Retinal pigment epithelial cell (primary cell): ENCODE data around the gene DCAF8.

Experiments
- DNase-seq: peaks from one replicate; pipeline ENCODE4 v3.0.0-alpha.2; 2010; ENCODE audit warnings: low read depth
- H3K4me3 ChIP-seq: 2 replicates; pipeline ENCODE4 v1.5.1; 2011; ENCODE audit warnings: mild to moderate bottlenecking, low read length, control low read depth, moderate library complexity
- TF ChIP-seq, protein P1 (sequence below): conservative IDR thresholded peaks from 2 replicates; pipeline ENCODE4 v1.5.1; 2011; ENCODE audit warnings: low read depth, low read length, control low read depth, inconsistent platforms

The DCAF8 gene

DNA sequence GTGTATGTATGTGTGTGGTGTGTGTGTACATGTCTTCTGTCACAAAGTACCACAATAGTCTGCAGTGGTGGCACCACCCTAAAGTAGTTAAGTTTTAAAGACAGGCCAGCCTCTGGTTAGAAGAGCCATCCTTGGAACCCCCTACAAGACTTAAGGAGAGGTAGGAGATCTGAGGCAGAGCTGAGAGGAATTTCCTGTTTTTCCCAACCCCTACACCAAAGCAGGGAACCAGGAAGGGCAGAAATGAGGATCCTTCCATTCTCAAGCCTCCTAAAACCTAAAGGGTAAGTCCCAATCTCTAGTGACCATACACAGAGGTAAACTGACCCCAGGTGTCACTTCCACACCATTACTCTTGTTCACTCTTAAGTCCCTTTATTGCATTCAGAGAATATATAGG lies 46.0 kb downstream of the DCAF8 start:
- no peak for DNase-seq
- TF ChIP-seq, protein P1, sequence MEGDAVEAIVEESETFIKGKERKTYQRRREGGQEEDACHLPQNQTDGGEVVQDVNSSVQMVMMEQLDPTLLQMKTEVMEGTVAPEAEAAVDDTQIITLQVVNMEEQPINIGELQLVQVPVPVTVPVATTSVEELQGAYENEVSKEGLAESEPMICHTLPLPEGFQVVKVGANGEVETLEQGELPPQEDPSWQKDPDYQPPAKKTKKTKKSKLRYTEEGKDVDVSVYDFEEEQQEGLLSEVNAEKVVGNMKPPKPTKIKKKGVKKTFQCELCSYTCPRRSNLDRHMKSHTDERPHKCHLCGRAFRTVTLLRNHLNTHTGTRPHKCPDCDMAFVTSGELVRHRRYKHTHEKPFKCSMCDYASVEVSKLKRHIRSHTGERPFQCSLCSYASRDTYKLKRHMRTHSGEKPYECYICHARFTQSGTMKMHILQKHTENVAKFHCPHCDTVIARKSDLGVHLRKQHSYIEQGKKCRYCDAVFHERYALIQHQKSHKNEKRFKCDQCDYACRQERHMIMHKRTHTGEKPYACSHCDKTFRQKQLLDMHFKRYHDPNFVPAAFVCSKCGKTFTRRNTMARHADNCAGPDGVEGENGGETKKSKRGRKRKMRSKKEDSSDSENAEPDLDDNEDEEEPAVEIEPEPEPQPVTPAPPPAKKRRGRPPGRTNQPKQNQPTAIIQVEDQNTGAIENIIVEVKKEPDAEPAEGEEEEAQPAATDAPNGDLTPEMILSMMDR, result no peak
- no peak overlapping the region for H3K4me3 ChIP-seq

DNA sequence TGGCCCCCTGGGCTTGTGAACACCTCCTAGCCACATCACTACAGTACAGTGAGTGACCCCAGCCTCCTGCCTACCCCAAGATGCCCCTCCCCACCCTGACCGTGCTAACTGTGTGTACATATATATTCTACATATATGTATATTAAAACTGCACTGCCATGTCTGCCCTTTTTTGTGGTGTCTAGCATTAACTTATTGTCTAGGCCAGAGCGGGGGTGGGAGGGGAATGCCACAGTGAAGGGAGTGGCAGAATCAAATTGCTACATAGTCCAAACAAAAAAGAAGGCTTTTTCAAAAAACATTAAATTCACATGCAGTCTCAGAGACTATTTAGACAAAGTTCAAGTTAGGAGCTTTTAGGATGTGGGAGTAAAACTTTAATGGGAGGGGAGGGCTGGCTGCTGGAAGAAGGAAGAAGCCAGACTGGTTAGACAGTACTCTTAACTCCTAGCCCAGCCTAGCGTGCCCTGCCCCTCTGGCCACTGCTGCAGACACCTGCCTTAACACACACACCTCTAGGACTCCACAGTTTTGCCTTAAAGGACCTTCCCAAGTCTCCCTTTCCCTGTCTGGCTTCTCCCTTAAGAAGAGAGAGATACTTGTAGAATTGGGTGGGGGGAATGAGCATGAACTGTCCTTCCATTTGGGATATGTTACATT lies 47.7 kb downstream of the DCAF8 start:
- TF ChIP-seq, protein P1, result no peak
- no peak for DNase-seq
- no peak overlapping the region for H3K4me3 ChIP-seq

DNA sequence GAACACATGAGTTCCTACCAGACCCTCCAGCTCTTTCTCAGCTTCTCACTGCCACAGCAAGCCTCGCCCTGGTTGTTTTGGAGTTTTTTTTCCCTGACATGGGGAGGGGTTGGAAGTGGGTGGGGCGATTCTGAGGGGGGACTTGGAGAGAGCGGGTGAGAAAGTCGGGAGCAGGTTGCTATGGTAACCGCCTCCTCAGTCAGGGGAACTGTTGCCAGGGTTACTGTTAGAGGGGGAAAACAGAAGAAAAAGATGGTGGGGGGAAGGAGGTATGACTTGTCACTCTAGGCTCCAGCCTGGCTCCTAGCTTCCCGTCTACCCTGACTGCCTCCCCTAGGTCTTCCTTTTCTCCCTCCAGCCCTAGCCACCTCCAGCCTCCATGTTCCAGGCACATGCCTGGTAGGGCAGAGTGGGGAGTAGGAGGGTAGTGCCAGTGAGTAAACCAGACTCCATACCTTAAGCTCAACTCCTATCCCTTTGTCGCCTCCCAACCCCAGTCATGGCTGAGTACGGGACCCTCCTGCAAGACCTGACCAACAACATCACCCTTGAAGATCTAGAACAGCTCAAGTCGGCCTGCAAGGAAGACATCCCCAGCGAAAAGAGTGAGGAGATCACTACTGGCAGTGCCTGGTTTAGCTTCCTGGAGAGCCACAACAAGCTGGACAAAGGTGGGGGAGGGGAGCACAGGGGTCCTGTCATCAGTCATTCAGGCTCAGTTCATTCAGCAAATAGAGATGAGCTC lies 51.1 kb downstream of the DCAF8 start:
- TF ChIP-seq, protein P1, result no peak
- no peak overlapping the region for H3K4me3 ChIP-seq
- DNase-seq, result no peak

DNA sequence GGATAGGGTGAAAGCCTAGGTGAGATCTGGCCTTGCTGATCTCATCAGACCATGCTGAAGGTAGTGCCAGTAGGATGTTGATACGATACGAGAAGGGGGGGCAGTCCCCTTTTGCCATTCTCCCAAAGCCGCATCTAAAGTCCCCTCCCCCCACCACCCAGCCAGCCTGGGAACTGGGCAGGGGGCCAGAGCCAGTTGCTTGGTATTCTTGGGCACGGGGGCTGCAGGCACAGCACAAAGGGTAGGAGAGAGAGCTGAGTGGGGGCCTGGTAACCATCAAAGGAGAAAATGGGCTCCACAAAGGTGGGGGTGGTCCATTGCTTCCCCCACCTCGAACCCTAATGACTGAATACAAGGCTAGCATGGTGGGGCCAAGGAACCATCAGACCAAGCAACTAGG lies 51.8 kb downstream of the DCAF8 start:
- H3K4me3 ChIP-seq, result no peak overlapping the region
- no peak for DNase-seq
- TF ChIP-seq, protein P1, result no peak

DNA sequence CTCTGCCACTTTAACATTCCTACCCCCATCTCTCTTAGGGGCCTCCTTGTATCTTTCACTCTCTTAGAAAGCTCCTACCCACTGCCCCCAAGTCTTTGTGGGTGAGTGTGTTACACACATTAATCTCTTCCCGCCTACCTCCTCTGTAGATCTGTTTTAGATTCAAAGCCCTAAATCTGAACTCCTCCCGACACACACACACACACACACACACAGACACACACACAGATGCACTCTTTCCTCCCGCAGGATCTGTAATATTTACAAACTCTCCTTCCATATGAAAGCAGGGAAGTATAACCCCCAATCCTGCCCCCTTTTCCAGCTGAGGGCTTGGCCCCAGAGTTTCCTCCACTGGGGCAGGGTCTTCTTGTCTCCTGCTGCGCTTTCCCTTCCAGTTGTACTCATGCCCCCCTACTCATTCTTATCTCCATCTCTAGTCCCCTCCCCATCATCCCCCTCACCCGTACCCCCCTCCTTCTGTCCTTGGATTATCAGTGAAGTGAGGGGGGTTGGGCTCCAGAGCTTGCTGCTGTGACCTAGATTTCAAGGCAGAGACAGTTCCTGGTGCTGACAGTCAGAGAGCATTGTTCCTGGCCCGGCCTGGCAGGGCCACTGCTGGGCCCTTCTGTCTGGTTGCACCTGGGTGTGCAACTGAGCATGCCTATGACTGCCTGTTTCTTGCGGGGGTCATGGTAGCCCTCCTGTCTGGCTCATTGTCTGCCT lies 52.9 kb downstream of the DCAF8 start:
- TF ChIP-seq, protein P1, result no peak
- H3K4me3 ChIP-seq, result no peak overlapping the region
- DNase-seq, result no peak

DNA sequence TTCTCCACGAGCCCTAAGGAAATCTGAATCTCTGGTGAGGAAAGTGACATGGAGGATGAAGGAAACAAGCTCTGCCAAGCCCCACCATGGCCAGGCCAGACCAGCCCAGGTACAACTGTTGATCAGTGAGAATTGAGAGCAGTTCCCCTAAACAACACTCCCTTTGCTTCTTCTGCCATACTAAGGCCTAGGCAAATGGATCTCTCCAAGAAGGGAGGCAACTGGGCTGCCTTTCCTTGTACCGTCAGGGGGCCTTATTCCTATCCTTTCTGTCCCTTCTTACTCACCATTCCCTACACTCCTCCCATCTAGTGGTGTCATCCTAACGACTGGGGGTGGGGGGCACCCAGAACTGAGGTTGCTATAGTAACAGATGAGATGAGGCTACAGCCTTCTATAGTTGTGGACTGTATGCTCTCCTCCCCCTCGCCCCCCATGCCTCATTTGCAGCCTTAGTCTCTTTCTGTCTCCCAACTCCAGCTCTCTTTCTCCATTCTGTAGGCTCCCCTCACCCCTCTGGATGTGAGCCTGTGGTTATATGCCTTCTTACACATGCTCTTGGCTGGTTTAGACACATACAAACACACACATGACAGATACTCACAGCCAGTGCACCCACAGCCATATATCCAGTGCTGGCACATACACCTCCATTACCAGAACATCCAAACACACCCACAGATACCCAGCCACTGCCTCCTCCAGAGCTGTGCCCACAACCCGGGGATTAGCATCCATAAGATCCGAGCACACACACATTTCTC lies 53.6 kb downstream of the DCAF8 start:
- no peak for DNase-seq
- TF ChIP-seq, protein P1, result no peak
- no peak overlapping the region for H3K4me3 ChIP-seq
